AG10803 (cell line): Measurements from ENCODE around the gene SIRT3.
A peak's percentile ranks its signal among the peaks of the same experiment; 100 is the strongest.

Source experiments
- DNase-seq: peaks from one replicate; pipeline ENCODE4 v3.0.0; 2010; ENCODE audit warnings: low read depth
- H3K4me3 ChIP-seq: 2 replicates; pipeline ENCODE4 v1.5.1; 2011; ENCODE audit warnings: mild to moderate bottlenecking, low read length, control low read depth
- TF ChIP-seq, protein P1 (sequence below): conservative IDR thresholded peaks from 2 replicates; pipeline ENCODE4 v1.5.1; 2011; ENCODE audit warnings: mild to moderate bottlenecking, low read length, control low read depth, inconsistent platforms

The SIRT3 gene

DNA sequence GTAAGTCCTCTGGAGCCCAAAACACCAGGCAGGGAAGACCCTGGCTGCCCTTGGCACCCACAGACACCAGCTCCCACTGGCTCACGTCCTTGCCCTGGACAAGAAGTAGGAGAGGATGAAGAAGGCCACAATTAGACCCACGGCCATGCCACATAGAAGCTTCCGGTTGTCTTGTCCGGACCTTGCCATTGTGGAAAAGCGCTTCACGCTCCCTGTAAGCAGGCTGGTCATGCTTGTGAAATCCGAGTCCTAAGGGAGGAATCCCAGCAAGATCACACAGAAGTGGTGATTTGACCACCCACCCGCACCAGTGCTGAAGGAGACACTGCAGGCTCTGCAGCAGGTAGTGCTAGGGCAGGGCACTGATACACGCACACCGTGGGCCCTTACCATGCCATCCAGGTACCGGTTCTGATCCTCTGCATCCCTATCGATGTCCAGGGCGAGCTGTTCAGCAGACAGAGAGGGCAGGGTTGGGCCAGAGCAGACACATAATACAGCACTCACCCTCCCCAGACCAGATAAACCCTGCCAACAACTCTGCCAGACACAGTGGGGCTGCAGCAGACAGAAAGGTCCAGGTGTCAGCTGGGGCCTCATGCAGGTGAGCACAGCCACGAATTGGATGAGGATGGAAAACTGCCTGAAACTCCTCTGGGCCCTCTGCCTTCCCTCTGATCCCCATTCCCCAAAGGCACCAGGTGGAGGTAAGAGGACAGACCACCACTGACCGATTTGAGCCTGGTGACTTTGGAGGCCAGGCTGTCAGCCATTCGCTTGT, 30.7 kb downstream of the SIRT3 start:
- peak overlapping the region; percentile 99 for H3K4me3 ChIP-seq
- no peak for DNase-seq
- TF ChIP-seq, protein P1, sequence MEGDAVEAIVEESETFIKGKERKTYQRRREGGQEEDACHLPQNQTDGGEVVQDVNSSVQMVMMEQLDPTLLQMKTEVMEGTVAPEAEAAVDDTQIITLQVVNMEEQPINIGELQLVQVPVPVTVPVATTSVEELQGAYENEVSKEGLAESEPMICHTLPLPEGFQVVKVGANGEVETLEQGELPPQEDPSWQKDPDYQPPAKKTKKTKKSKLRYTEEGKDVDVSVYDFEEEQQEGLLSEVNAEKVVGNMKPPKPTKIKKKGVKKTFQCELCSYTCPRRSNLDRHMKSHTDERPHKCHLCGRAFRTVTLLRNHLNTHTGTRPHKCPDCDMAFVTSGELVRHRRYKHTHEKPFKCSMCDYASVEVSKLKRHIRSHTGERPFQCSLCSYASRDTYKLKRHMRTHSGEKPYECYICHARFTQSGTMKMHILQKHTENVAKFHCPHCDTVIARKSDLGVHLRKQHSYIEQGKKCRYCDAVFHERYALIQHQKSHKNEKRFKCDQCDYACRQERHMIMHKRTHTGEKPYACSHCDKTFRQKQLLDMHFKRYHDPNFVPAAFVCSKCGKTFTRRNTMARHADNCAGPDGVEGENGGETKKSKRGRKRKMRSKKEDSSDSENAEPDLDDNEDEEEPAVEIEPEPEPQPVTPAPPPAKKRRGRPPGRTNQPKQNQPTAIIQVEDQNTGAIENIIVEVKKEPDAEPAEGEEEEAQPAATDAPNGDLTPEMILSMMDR: no peak

DNA sequence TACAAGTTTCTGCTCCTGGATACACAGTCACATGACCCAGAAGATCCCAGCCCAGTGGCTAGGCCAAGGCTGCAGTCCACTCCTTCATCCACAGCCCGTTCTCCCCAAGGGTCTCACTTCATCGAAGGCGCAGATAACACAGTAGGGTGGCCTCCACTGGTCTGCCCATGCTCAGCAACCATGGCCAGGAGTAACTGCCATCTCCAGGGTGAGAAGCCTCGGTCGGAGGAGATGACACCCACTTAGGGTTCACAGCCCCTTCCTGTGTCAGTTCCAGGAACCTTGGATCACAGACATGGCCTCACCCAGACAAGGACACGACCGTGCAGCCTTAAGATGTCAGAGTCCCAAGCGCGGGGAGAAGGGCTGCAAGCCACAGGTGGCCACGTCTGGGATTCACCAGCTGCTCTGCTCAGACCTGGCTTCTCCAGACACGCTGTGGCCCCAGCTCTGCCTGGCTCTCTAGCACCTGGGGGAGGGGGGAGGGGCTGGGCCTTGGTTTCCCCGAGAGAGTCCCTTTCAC, 31.5 kb downstream of the SIRT3 start:
- DNase-seq: no peak
- TF ChIP-seq, protein P1: no peak
- H3K4me3 ChIP-seq: no peak overlapping the region

GRCh38 chr11:203945-204586, 32.1 kb downstream of the SIRT3 start:
- DNase-seq: no peak
- TF ChIP-seq, protein P1: no peak
- H3K4me3 ChIP-seq: no peak overlapping the region

GRCh38 chr11:203056-203944, 32.8 kb downstream of the SIRT3 start:
- no peak for DNase-seq
- TF ChIP-seq, protein P1: no peak
- no peak overlapping the region for H3K4me3 ChIP-seq

GRCh38 chr11:202490-202889, 33.7 kb downstream of the SIRT3 start:
- TF ChIP-seq, protein P1: no peak
- DNase-seq: no peak
- H3K4me3 ChIP-seq: no peak overlapping the region

GRCh38 chr11:201966-202365, 34.2 kb downstream of the SIRT3 start:
- TF ChIP-seq, protein P1: no peak
- DNase-seq: no peak
- H3K4me3 ChIP-seq: no peak overlapping the region
